CD4-positive, alpha-beta T cell (primary cell): ENCODE data around the gene ACOT12. TPM values are rescaled to one million over a fixed set of nuclear protein-coding genes. Genes with fewer than 3 reads are reported as not detected.

Experiments used
- ATAC-seq: fragments of 200-7000 bp; cut with Tn5 transposase; one replicate; pipeline ENCODE4 v1.10.0; 2022; ENCODE audit warnings: mild to moderate bottlenecking; ENCODE audit not compliant: poor library complexity
- CTCF ChIA-PET: fragments of 350-600 bp; sonication (Branson Sonifier 250); formaldehyde crosslinking; loops from one replicate; lab custom pipeline; 2021; ENCODE audit warnings: antibody characterized with exemption, inconsistent platforms; lab: Charles Lee
- POLR2A ChIA-PET: fragments of 350-600 bp; sonication (Branson Sonifier 250); formaldehyde crosslinking; loops from one replicate; lab custom pipeline; 2021; ENCODE audit warnings: antibody characterized with exemption, inconsistent platforms; lab: Charles Lee
- DNase-seq, 14 experiments: peaks; one replicate each; pipeline ENCODE4 v3.0.0-alpha.2; 2013 to 2020; ENCODE audit warnings: mixed read lengths in 2 of 14
- H3K27ac ChIP-seq, 2 donors: one replicate each; pipeline versions ENCODE4 v1.5.1 to v1.7.0; 2013; ENCODE audit warnings: low read length in 2 of 2, low read depth in 1 of 2, mild to moderate bottlenecking in 1 of 2
- H3K27me3 ChIP-seq, 2 experiments: 1 replicate in 1 of 2; 2 replicates in 1 of 2; pipeline versions ENCODE4 v1.6.1 to v1.7.0; 2013; ENCODE audit warnings: low read length in 2 of 2, control low read depth in 1 of 2, mild to moderate bottlenecking in 1 of 2, moderate library complexity in 1 of 2; ENCODE audit not compliant: insufficient read depth in 2 of 2, control insufficient read depth in 1 of 2
- H3K36me3 ChIP-seq: one replicate; pipeline ENCODE4 v1.6.1; 2013; ENCODE audit warnings: low read length, control low read depth; ENCODE audit not compliant: insufficient read depth
- H3K4me1 ChIP-seq: one replicate; pipeline ENCODE4 v1.6.1; 2013; ENCODE audit warnings: low read length, control low read depth; ENCODE audit not compliant: insufficient read depth
- H3K4me3 ChIP-seq: one replicate; pipeline ENCODE4 v1.5.1; 2013; ENCODE audit warnings: mild to moderate bottlenecking, low read length, moderate library complexity
- H3K9me3 ChIP-seq, 2 experiments: 1 replicate in 1 of 2; 2 replicates in 1 of 2; pipeline versions ENCODE4 v1.6.1 to v1.7.0; 2013; ENCODE audit warnings: low read length in 2 of 2, mild to moderate bottlenecking in 2 of 2, control low read depth in 1 of 2, moderate library complexity in 1 of 2; ENCODE audit not compliant: control insufficient read depth in 1 of 2, insufficient read depth in 1 of 2
- H3K27ac Mint-ChIP-seq: one replicate; pipeline ENCODE4 v1.8.0; 2020; ENCODE audit warnings: mixed read lengths
- H3K27me3 Mint-ChIP-seq: one replicate; pipeline ENCODE4 v1.8.0; 2021; ENCODE audit warnings: mixed read lengths
- H3K36me3 Mint-ChIP-seq: one replicate; pipeline ENCODE4 v1.8.0; 2021; ENCODE audit warnings: low read depth, mixed read lengths
- H3K4me1 Mint-ChIP-seq: one replicate; pipeline ENCODE4 v1.8.0; 2021; ENCODE audit warnings: low read depth, mixed read lengths
- H3K4me3 Mint-ChIP-seq: one replicate; pipeline ENCODE4 v1.8.0; 2020; ENCODE audit warnings: mild to moderate bottlenecking, mixed read lengths
- H3K9me3 Mint-ChIP-seq: one replicate; pipeline ENCODE4 v1.8.0; 2020; ENCODE audit warnings: mixed read lengths
- CTCF ChIP-seq: fragments of 200-600 bp; IDR thresholded peaks from one replicate; pipeline ENCODE4 v1.8.0; 2022; ENCODE audit warnings: antibody characterized with exemption, mild to moderate bottlenecking
- intact Hi-C, 2 experiments: fragments of 100-400 bp; cut with DNase I in 1 of 2; cut with micrococcal nuclease in 1 of 2; formaldehyde crosslinking; loops; one replicate each; pipeline versions ENCODE4 v1.15.1 to v1.9.0; 2023 to 2025; cut with DNase I, micrococcal nuclease
- total RNA-seq, 174 experiments: library from RNA in 2 of 174; stranded (reverse) in 2 of 174; gene quantifications; one replicate each; pipeline ENCODE4 v1.2.3 and lab custom pipeline; 2021 to 2026

The ACOT12 gene
- total RNA-seq, 2 experiments from 2014 or later = 0.39 to 0.44 TPM

GRCh38 chr5:81402192-81402930 is 8.4 kb upstream of the ACOT12 start:
- H3K36me3 Mint-ChIP-seq = no peaks in the 10 kb centered on the region
- no peak for DNase-seq
- CTCF ChIA-PET = no interaction called here

GRCh38 chr5:81401266-81401665 is 7.3 kb upstream of the ACOT12 start:
- no peak overlapping the region for H3K4me3 Mint-ChIP-seq
- no peaks in the 10 kb centered on the region for H3K36me3 Mint-ChIP-seq
- POLR2A ChIA-PET = no interaction called here
- no peak overlapping the region for H3K27ac ChIP-seq
- H3K27me3 Mint-ChIP-seq = peaks cover 10% of the 10 kb centered on the region
- no peak for DNase-seq
- H3K4me1 Mint-ChIP-seq = no peaks in the 10 kb centered on the region
- H3K9me3 ChIP-seq = peaks cover 0 to 10% of the 10 kb centered on the region in 2 experiments
- no peak overlapping the region for H3K4me3 ChIP-seq
- peaks cover 5 to 13% of the 10 kb centered on the region in 2 experiments for H3K27me3 ChIP-seq
- intact Hi-C loops = no loop called here
- H3K36me3 ChIP-seq = no peaks in the 10 kb centered on the region
- no peaks in the 10 kb centered on the region for H3K9me3 Mint-ChIP-seq
- no peak for TF ChIP-seq CTCF
- CTCF ChIA-PET = no interaction called here
- ATAC-seq = no peak
- H3K4me1 ChIP-seq = no peaks in the 10 kb centered on the region
- H3K27ac Mint-ChIP-seq = no peak overlapping the region

More at GRCh38 chr5:81402192-81402930, 8.4 kb upstream of the ACOT12 start:
- intact Hi-C loops = no loop called here
- Mint-ChIP-seq H3K4me1 (no peaks in the 10 kb centered on the region), H3K27me3 (peaks cover 2% of the 10 kb centered on the region), H3K9me3 (no peaks in the 10 kb centered on the region), H3K27ac (no peak overlapping the region), H3K4me3 (no peak overlapping the region)
- Histone ChIP-seq H3K27ac (no peak overlapping the region), H3K4me3 (no peak overlapping the region), H3K4me1 (no peaks in the 10 kb centered on the region), H3K9me3 (peaks cover 0 to 10% of the 10 kb centered on the region in 2 experiments), H3K36me3 (no peaks in the 10 kb centered on the region), H3K27me3 (peaks cover 5 to 6% of the 10 kb centered on the region in 2 experiments)
- POLR2A ChIA-PET = interaction anchor here (0.6 kb wide), 1 partner anchor 39 kb away, joined by 3 read pairs; no protein-coding TSS in a partner anchor
- ATAC-seq = no peak
- no peak for TF ChIP-seq CTCF

- Mint-ChIP-seq H3K4me3 (no peak overlapping the region), H3K27ac (no peak overlapping the region), H3K27me3 (peaks cover 18% of the 10 kb centered on the region), H3K36me3 (no peaks in the 10 kb centered on the region), H3K4me1 (no peaks in the 10 kb centered on the region), H3K9me3 (no peaks in the 10 kb centered on the region)
- Histone ChIP-seq H3K4me3 (no peak overlapping the region), H3K36me3 (no peaks in the 10 kb centered on the region), H3K27me3 (peaks cover 9 to 21% of the 10 kb centered on the region in 2 experiments), H3K4me1 (no peaks in the 10 kb centered on the region), H3K27ac (no peak overlapping the region), H3K9me3 (peaks cover 0 to 10% of the 10 kb centered on the region in 2 experiments)
- intact Hi-C loops = no loop called here
- DNase-seq (no peak), ATAC-seq (no peak)
- CTCF ChIA-PET = no interaction called here
- POLR2A ChIA-PET = no interaction called here
- no peak for TF ChIP-seq CTCF
Observed at GRCh38 chr5:81400375-81400774, 6.4 kb upstream of the ACOT12 start.
